NCI-H2196 (cell line): ENCODE data around the gene OR1K1.
"Not testable (repeated sequence)": the region's sequence is repeated elsewhere in the genome, so short reads cannot be mapped to it uniquely, and the experiment has no call there.

ENCODE experiments used
- DNase-seq: peaks from one replicate; lab custom pipeline; 2025; ENCODE audit not compliant: unreplicated experiment; lab: John Stamatoyannopoulos, UW

OR1K1 gene

GRCh38 chr9:122800066-122801060 is at the start of gene OR1K1:
Gene OR1K1 (plus strand): TSS chr9:122800123. CDS start chr9:122800123, 0 bp downstream.
- no peak for DNase-seq

DNA sequence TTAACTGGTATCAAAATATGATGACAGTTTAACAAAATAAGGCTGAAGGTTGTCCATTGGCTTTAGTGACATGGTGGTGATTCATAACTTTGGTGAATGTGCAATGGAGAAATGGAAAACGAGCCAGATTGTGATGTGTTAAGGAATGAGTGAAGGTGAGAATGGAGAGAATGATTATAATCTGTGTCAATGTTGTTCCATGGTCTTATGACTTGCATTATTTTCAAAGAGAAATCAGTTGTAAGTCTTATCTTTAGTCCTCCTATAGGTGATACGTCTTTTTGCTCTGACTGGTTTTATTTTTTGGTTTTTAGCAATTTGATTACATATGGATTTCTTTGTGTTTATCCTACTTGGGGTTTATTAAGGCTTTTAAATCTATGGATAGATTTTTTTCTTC is 45.1 kb upstream of the OR1K1 start:
- DNase-seq = no peak

- DNase-seq = no peak
These were observed 32.1 kb upstream of the OR1K1 start for GRCh38 chr9:122767817-122768216.

DNA sequence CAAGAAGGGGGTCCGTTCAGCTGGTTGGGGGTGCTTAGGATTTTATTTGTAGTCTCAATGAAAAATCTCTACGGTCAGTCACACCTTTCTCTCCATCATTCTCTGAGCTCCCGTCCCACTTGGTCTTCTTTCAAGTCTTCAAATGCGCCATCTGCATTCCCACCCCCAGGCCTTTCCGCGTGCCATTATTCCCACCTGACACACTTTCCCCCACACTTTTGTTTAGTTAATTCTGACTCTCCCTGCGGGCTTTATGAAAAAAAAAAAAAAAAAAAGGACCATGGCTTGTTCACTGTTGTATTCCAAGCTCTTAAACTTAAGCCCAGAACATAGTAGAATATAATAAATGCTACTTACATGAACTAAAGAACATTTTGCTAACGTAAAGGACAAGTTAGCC is 22.9 kb upstream of the OR1K1 start:
- DNase-seq = no peak

GRCh38 chr9:122777935-122778627 is 21.8 kb upstream of the OR1K1 start:
- DNase-seq = no peak

DNA sequence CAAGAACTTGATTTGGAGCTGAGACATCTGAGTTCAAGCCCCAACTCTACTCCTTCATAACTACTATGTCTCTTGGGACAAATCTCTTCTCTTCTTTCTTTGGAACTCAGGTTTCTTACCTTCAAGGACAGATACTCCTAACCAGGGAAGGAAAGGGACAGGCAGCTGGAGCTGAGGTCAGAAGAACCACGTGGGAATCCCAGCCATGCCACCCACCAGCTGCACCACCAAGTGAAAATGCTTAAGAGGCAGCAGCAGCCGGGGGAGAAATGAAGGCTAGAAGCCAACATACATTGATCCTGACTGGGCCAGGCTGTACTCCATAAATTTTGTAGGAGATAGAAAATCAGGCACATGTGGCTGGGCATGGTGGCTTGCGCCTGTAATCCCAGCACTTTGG is 20.7 kb upstream of the OR1K1 start:
- no peak for DNase-seq

DNA sequence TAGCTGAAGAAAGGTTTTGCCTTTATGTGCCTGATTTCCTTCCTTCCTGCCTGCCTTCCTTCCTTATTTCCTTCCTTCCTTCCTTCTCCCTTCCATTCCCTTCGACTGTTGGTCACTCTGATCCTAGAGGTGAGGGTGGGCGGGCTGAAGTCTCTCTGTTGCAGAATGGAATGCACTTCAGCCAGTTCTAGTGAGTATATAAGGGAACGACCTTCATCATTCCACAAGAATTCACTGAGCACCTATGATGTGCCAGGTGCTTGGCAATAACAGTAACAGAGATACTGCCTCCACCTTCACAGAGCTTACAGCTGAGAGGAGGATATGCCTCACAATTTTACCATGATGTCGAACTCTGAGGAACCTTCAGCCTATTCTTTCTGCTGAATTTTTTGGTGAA is 19.9 kb upstream of the OR1K1 start:
- DNase-seq = no peak

DNA sequence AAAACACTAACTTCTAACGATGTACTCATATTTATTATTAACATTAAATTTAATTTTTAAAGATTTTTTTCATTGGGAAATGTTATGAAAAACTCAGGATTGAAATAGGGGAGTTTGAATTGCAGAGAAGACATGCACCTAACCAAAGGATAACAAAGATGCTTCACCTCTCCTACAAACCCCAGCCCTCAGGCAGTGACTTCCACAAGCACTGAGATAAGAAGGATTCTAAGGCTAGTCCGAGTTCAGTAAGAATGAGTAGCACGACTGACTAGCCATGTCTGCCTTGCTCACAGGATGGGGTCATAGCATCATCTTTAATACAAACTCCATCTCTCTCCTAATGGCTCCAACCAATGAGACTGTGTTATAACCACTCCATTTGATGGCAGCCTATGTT is 18.3 kb upstream of the OR1K1 start:
- no peak for DNase-seq

GRCh38 chr9:122785269-122785668 is 14.7 kb upstream of the OR1K1 start:
- no peak for DNase-seq

DNA sequence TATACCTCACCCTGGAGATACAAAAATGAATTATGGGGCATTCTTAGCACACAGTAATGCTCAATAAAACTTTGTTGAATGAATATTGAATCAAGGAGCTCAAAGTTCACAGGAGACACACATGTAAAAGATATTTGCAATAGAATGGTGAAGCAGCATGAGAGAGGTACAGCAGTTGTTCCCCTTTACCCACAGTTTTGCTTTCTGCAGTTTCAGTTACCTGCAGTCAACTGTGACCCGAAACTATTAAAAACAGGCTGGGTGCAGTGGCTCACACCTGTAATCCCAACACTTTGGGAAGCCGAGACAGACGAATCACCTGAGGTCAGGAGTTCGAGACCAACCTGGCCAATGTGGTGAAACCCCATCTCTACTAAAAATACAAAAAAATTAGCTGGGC is 13.6 kb upstream of the OR1K1 start:
- DNase-seq = no peak

DNA sequence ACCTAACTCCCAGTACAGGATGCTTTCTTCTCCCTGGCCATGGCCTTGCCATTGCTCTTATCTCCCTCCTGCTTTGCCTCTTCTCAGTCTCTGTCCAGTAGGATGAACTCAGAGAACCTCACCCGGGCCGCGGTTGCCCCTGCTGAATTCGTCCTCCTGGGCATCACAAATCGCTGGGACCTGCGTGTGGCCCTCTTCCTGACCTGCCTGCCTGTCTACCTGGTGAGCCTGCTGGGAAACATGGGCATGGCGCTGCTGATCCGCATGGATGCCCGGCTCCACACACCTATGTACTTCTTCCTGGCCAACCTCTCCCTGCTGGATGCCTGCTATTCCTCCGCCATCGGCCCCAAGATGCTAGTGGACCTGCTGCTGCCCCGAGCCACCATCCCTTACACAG is 11.1 kb upstream of the OR1K1 start, which contains the start of gene OR5C1:
TSS of gene OR5C1 (plus strand) at position 103 of the 400 bp plus-strand sequence. CDS start at position 103, 0 bp downstream.
- DNase-seq = no peak

DNA sequence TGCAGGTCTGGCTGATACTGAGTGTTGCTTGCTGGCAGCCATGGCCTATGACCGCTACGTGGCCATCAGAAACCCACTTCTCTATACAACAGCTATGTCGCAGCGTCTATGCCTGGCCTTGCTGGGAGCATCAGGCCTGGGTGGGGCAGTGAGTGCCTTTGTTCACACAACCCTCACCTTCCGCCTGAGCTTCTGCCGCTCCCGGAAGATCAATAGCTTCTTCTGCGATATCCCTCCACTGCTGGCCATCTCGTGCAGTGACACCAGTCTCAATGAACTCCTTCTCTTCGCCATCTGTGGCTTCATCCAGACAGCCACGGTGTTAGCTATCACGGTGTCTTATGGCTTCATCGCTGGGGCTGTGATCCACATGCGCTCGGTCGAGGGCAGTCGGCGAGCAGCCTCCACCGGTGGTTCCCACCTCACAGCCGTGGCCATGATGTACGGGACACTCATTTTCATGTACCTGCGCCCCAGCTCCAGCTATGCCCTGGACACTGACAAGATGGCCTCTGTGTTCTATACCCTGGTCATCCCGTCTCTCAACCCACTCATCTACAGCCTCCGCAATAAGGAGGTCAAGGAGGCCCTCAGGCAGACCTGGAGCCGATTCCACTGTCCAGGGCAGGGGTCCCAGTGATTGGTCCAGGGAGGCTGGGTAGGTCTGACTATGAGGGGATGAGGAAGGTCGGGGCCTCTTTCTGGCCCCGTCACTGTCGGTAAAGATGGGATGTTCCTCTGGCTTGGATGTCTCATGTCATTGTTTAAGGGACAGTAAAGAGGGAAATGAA is 10.5 kb upstream of the OR1K1 start:
- DNase-seq = no peak

GRCh38 chr9:122791872-122792669 is 7.9 kb upstream of the OR1K1 start:
- DNase-seq = no peak

DNA sequence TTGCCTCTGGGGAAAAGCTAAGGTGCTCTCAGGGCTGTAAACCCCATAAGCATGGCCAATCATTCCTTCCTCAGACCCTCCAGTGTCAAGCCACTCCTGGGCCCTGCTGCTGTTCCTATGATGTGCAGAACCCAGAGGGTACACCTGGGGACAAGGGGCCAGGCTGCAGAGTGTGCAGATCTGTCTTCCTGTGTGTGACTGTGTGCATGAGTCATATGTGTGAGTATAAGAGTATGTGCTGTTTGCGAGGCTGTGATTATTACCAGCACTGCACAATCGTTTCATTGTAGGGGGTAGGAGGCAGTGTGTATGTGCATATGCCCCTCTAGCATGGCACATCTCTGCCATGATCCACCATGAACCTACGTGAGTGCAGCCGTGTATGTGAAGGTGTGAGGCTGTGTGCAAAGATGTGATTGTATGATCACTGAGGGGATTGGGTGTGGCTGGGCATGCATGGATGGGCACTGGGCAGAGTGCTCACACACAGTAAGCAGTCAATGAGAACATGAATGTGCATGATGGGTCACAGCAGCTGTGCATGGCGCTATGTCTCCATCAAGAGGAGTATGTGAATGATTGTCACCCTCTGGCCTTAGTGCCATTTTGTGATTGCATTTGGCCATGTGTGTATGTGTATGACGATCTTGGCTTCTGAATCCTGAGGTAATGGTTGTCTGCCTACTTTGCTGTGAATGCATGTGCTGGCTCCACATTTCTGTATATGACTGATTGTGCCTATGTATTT is 2.4 kb upstream of the OR1K1 start:
- no peak for DNase-seq

DNA sequence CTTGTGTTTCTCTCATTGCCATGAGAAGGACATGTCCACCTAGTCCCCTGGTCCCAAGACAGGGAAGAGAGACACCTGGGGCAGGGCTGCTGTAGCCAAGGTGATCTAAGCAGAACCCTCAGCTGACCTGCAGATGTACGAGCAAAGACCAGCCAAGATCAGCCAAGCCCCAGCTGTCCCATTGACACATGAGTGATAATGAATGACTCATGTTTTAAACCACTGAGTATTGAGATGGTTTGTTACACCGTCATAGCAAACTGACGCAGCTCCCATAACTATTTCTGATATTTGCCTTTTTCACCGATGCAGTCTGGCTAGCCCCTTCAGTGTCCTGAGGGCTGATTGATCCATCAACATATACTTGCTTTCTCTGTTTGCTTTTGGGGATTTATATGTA is 6.7 kb downstream of the OR1K1 start:
- no peak for DNase-seq

DNA sequence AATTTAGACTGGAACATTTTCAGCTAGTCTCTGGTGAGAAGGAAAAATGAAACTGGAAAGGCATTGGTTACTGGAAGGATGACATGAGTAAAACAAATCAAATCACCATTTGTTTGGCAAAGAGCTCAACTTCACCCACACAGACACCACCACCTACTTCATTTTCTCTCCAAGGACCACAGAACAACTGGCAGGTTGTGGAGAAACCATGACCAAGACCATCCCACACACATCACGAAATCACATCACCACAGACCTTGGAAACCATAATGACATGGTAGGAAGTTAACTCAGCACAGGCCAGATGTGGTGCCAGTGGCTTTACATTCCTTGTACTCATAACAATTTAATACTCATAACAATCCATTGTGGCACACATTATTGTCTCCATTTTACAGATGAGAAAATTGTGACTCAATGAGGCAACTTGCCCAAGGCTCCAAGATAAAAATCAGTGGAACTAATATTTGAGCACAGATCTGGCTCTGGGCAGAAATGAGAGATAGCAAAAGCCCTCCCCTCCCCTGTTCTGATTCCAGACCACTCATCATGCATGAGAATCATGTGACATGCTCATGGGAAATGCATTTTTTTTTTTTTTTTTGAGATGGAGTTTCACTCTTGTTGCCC is 7.5 kb downstream of the OR1K1 start:
- DNase-seq = no peak

- no peak for DNase-seq
These were observed 8.2 kb downstream of the OR1K1 start for GRCh38 chr9:122808141-122808540.

DNA sequence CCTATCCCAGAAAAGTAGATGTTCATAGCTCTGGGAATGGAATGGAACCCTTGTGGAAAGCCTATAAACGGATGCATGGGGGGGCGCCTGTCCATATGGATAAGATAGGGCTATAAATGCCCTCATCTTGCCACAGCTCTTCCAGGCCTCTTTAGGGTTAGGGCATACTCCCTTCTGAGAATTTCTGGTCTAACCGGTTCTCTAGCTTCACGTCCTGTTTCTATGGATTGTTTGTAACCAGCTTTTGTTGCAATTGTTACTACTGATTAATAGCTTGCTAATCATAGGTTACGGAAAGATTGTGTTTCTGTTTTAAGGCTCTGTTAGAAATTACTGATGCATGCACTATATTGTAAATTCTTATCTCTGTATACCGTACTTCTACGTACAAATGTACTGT is 9.3 kb downstream of the OR1K1 start:
- DNase-seq = not testable (repeated sequence)

DNA sequence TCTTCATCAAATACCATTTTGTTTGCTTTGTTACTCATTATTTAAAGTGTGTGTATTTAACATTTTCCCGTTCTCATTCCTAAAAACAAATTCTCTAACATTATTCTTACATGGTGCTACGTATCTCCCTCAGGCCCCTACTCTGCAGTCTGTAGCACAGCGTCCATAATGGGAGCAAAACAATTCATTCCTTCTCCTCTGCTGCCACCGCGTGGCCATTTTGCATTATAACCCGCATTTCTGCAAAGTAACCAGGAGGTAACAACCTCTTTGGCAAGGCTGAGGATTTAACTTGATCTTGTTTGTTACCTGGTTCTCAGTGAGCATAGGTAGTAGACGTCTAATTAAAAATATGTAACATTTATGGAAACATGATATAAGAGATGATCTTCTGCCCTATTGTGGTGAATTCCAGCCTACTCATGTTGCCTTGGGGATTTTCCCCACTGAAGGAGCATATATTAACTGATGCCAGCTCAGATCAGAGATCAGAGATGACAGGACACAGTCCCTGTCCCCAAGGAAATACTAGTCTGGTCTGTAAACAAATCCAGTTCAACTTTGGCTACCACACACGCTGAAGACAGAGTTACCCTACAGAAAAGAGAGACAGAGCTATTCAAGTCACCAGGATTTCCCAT is 10.5 kb downstream of the OR1K1 start:
- peak; percentile 85 for DNase-seq
